Articular chondrocyte of knee joint (primary cell): ENCODE measurements around the gene CNNM3. TPM values are rescaled to one million over a fixed set of nuclear protein-coding genes. Genes with fewer than 3 reads are reported as not detected.

ENCODE experiments used
- small RNA-seq: library from RNA; depleted of rRNA; stranded (forward); fragments of <200 nt; gene quantifications from one replicate; pipeline ENCODE3, GENCODE V24; 2012
- total RNA-seq: library from RNA; depleted of rRNA; stranded (reverse); fragments of >200 nt; gene quantifications from 2 replicates; pipeline ENCODE4 v1.2.3, GENCODE V29; 2012

CNNM3 gene
- total RNA-seq: 6.1 and 6.8 TPM in 2 replicates

GRCh38 chr2:96816127-96816835 is at the start of gene CNNM3:
CNNM3 (plus strand) TSS chr2:96816268; CDS start chr2:96816278, 10 bp downstream.

GRCh38 chr2:96843538-96844268 is 27.6 kb downstream of the CNNM3 start, which contains the start of gene ANKRD23:
ANKRD23 (minus strand) TSS chr2:96844021; CDS start chr2:96843992, 29 bp downstream.

GRCh38 chr2:96857667-96858372 is 41.8 kb downstream of the CNNM3 start, which contains the start of gene ANKRD39:
ANKRD39 (minus strand) TSS chr2:96858016; CDS start chr2:96857987, 29 bp downstream.

GRCh38 chr2:96869822-96870625 is 54.0 kb downstream of the CNNM3 start, which contains the start of gene SEMA4C:
SEMA4C (minus strand) TSS chr2:96870080; CDS start chr2:96867886, 2,194 bp downstream.

Small RNA genes within 50 kb of the gene (small RNA-seq; reads per million reads assigned to genes)
- not detected for gene MIR3127

Other genes with a start within 250 kb of the CNNM3 start
- gene KANSL3, start 178.0 kb upstream of the CNNM3 start, total RNA-seq: 45.1 and 45.9 TPM in 2 replicates
- gene FER1L5, start 173.5 kb upstream of the CNNM3 start, total RNA-seq: 0.54 and 0.91 TPM in 2 replicates
- 16.9 and 17.1 TPM in 2 replicates for gene LMAN2L, start 76.2 kb upstream of the CNNM3 start, total RNA-seq
- 3.8 and 4.5 TPM in 2 replicates for gene CNNM4, start 55.4 kb upstream of the CNNM3 start, total RNA-seq
- gene ANKRD23, start 27.8 kb downstream of the CNNM3 start, total RNA-seq: 1.6 and 3.0 TPM in 2 replicates
- gene ANKRD39, start 41.7 kb downstream of the CNNM3 start, total RNA-seq: 5.2 and 5.9 TPM in 2 replicates
- gene SEMA4C, start 53.8 kb downstream of the CNNM3 start, total RNA-seq: 17.2 and 20.4 TPM in 2 replicates
- under 0.01 TPM in 1 of 2 replicates, not detected in the other for gene FAM178B, start 170.3 kb downstream of the CNNM3 start, total RNA-seq